Liver (tissue), 3 donors: ENCODE measurements around the gene IRF8.

Experiments
- CTCF ChIP-seq: fragments of 150-350 bp; IDR thresholded peaks from 2 replicates; pipeline ENCODE4 v1.5.1; 2017; ENCODE audit warnings: improper control_type of control experiment, low read depth, low read length; ENCODE audit not compliant: missing input control
- GABPA ChIP-seq, 2 donors: IDR thresholded peaks in 1 of 2; conservative IDR thresholded peaks in 1 of 2; 2 replicates each; pipeline ENCODE4 v1.6.1; 2016; ENCODE audit warnings: antibody characterized with exemption in 2 of 2, mild to moderate bottlenecking in 1 of 2, moderate library complexity in 1 of 2
- NR2F2 ChIP-seq: IDR thresholded peaks from 2 replicates; pipeline ENCODE4 v1.6.1; 2016; ENCODE audit warnings: antibody characterized with exemption
- RAD21 ChIP-seq, 2 donors: IDR thresholded peaks; 2 replicates each; pipeline ENCODE4 v1.6.1; 2016; ENCODE audit warnings: antibody characterized with exemption in 2 of 2, mild to moderate bottlenecking in 2 of 2
- REST ChIP-seq: IDR thresholded peaks from 2 replicates; pipeline ENCODE4 v1.6.1; 2016; ENCODE audit warnings: antibody characterized with exemption, mild to moderate bottlenecking
- TAF1 ChIP-seq: conservative IDR thresholded peaks from 2 replicates; pipeline ENCODE4 v1.6.1; 2016; ENCODE audit warnings: antibody characterized with exemption, mild to moderate bottlenecking
- TF ChIP-seq, protein P1 (sequence below): IDR thresholded peaks from 2 replicates; pipeline ENCODE4 v1.6.1; 2016; ENCODE audit warnings: antibody characterized with exemption
- donor health status: healthy.
- donor health status: healthy.

DNA sequence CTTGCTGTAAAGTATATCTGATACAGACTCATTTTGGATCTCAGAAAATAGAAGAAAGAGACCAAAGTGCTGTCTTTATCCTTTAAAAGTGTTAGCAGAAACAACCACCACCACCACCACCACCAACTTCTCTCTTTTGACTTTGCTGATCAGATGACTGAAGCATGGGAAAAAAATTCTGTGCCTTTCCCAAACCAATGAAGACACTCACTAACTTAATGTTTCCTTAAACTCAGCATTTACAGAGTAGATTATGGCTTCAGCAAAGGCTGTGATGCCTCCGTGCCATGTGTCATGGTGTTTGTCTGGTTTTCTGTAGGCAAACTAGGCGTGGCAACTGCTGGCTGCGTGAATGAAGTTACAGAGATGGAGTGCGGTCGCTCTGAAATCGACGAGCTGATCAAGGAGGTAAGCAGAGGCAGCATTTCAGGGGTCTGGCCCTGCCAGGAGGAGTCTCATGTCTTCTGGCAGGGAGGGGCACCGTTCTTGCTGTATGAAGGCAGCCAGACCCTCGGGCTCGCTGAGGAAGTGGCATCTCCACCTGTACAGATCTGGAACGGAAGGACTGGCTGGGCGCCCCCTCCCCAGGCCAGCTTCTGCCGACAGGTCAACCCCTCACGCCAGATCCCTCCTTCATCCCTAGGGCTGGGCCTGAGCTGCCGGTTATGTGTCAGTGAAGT is 12.4 kb downstream of the IRF8 start:
- TF ChIP-seq CTCF (no peak), REST (no peak), GABPA (IDR thresholded peaks at IDR 0.05 in 1 of 2, conservative IDR thresholded peaks at IDR 0.05 in 1 of 2) (no peak), TAF1 (no peak), NR2F2 (no peak), RAD21 (IDR thresholded peaks at IDR 0.05) (no peak)
- TF ChIP-seq, protein P1, sequence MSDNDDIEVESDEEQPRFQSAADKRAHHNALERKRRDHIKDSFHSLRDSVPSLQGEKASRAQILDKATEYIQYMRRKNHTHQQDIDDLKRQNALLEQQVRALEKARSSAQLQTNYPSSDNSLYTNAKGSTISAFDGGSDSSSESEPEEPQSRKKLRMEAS: no peak
